H1 (cell line): ENCODE results near the gene EMC7. TPM values are rescaled to one million over a fixed set of nuclear protein-coding genes. Genes with fewer than 3 reads are reported as not detected.

Source experiments
- CTCF ChIA-PET: fragments of 300-600 bp; sonication (Branson Sonifier 250); formaldehyde crosslinking; loops from one replicate; lab custom pipeline; 2021; ENCODE audit not compliant: partially characterized antibody; lab: Charles Lee
- POLR2A ChIA-PET: fragments of 300-600 bp; sonication (Branson Sonifier 250); formaldehyde crosslinking; loops from one replicate; lab custom pipeline; 2021; ENCODE audit warnings: inconsistent platforms; ENCODE audit not compliant: partially characterized antibody; lab: Charles Lee
- DNase-seq, 2 experiments: peaks; one replicate each; pipeline versions ENCODE4 v3.0.0 to v3.0.0-alpha.2; 2010 to 2022; ENCODE audit warnings: low spot score in 2 of 2, low read depth in 1 of 2, mixed read lengths in 1 of 2
- FAIRE-seq: peaks from 2 replicates; lab custom pipeline; 2011; peaks lifted over from hg19 to GRCh38; lab: Jason Lieb, UNC
- H2AFZ ChIP-seq: 2 replicates; pipeline ENCODE4 v1.8.1; 2012; ENCODE audit warnings: low read length, inconsistent platforms
- H2AK5ac ChIP-seq: 2 replicates; pipeline ENCODE4 v1.6.1; 2013; ENCODE audit warnings: low read depth, low read length
- H2BK120ac ChIP-seq: replicated peaks from 2 replicates; pipeline ENCODE3; 2013; ENCODE audit warnings: low read depth, low read length, inconsistent platforms
- H2BK12ac ChIP-seq: 2 replicates; pipeline ENCODE4 v1.6.1; 2013; ENCODE audit warnings: low read depth, low read length
- H2BK15ac ChIP-seq: 2 replicates; pipeline ENCODE4 v1.6.1; 2013; ENCODE audit warnings: low read length
- H2BK20ac ChIP-seq: 2 replicates; pipeline ENCODE4 v1.6.1; 2013; ENCODE audit warnings: low read length
- H2BK5ac ChIP-seq: 2 replicates; pipeline ENCODE4 v1.6.1; 2013; ENCODE audit warnings: low read depth, low read length
- H3K14ac ChIP-seq: 2 replicates; pipeline ENCODE4 v1.6.1; 2013; ENCODE audit warnings: inconsistent platforms; ENCODE audit not compliant: insufficient read length
- H3K18ac ChIP-seq: 2 replicates; pipeline ENCODE4 v1.6.1; 2013; ENCODE audit warnings: low read length; ENCODE audit errors: extremely low read depth
- H3K23ac ChIP-seq: 2 replicates; pipeline ENCODE4 v1.6.1; 2013; ENCODE audit warnings: inconsistent platforms; ENCODE audit not compliant: insufficient read length
- H3K23me2 ChIP-seq: 2 replicates; pipeline ENCODE4 v1.6.1; 2013; ENCODE audit warnings: low read depth, low read length
- H3K27ac ChIP-seq: 2 replicates; pipeline ENCODE4 v1.6.1; 2011; ENCODE audit warnings: low read depth, low read length, inconsistent platforms
- H3K27me3 ChIP-seq, 4 experiments: replicated peaks in 1 of 4; 1 replicate in 1 of 4; 2 replicates in 3 of 4; pipeline versions ENCODE4 v1.6.1 to v1.8.1; 2011 to 2013; ENCODE audit warnings: low read length in 3 of 4, mild to moderate bottlenecking in 3 of 4, inconsistent platforms in 2 of 4, mixed read lengths in 2 of 4, moderate library complexity in 1 of 4; ENCODE audit not compliant: control insufficient read depth in 3 of 4, insufficient read depth in 3 of 4; ENCODE audit errors: extremely low read depth in 1 of 4
- H3K36me3 ChIP-seq, 4 experiments: 2 replicates each; pipeline versions ENCODE4 v1.6.1 to v1.8.1; 2011 to 2013; ENCODE audit warnings: mild to moderate bottlenecking in 4 of 4, low read length in 3 of 4, moderate library complexity in 2 of 4, control low read depth in 1 of 4, inconsistent platforms in 1 of 4; ENCODE audit not compliant: insufficient read depth in 4 of 4, control insufficient read depth in 2 of 4
- H3K4ac ChIP-seq: replicated peaks from 2 replicates; pipeline ENCODE3; 2013; ENCODE audit warnings: low read length, low read depth, mixed read lengths, inconsistent platforms; ENCODE audit not compliant: insufficient read length
- H3K4me1 ChIP-seq, 4 experiments: replicated peaks in 1 of 4; 1 replicate in 1 of 4; 2 replicates in 3 of 4; pipeline versions ENCODE4 v1.6.1 to v1.8.1; 2011 to 2013; ENCODE audit warnings: low read length in 3 of 4, inconsistent platforms in 2 of 4, mixed read lengths in 1 of 4; ENCODE audit not compliant: insufficient read depth in 4 of 4, control insufficient read depth in 3 of 4
- H3K4me2 ChIP-seq, 2 experiments: 2 replicates each; pipeline versions ENCODE4 v1.6.1 to v1.8.1; 2011 to 2013; ENCODE audit warnings: low read depth in 2 of 2, low read length in 2 of 2, control low read depth in 1 of 2, inconsistent platforms in 1 of 2, mild to moderate bottlenecking in 1 of 2; ENCODE audit not compliant: insufficient read depth in 1 of 2
- H3K4me3 ChIP-seq, 4 experiments: fragments of 200-600, 300-600 bp in 1 of 4; sonication (generic), shearing (Covaris generic), sonication (Bioruptor Twin) in 1 of 4; 2 replicates each; pipeline versions ENCODE4 v1.5.1 to v1.8.1; 2011 to 2016; ENCODE audit warnings: low read length in 4 of 4, low read depth in 3 of 4, control low read depth in 2 of 4, inconsistent platforms in 2 of 4, mild to moderate bottlenecking in 2 of 4, mixed read lengths in 1 of 4, moderate library complexity in 1 of 4; ENCODE audit not compliant: insufficient read depth in 2 of 4; ENCODE audit errors: extremely low read depth in 1 of 4
- H3K56ac ChIP-seq: replicated peaks from 2 replicates; pipeline ENCODE3; 2013; ENCODE audit warnings: low read depth, mild to moderate bottlenecking, mixed read lengths, low read length, inconsistent platforms; ENCODE audit not compliant: insufficient read length
- H3K79me1 ChIP-seq: 2 replicates; pipeline ENCODE4 v1.6.1; 2013; ENCODE audit warnings: low read depth, low read length, control low read depth
- H3K79me2 ChIP-seq, 2 experiments: 2 replicates each; pipeline versions ENCODE4 v1.6.1 to v1.8.1; 2012 to 2013; ENCODE audit warnings: low read length in 2 of 2, mild to moderate bottlenecking in 2 of 2, inconsistent platforms in 1 of 2; ENCODE audit not compliant: insufficient read depth in 2 of 2, control insufficient read depth in 1 of 2
- H3K9ac ChIP-seq, 4 experiments: replicated peaks in 1 of 4; 1 replicate in 1 of 4; 2 replicates in 3 of 4; pipeline versions ENCODE4 v1.6.1 to v1.8.1; 2011 to 2013; ENCODE audit warnings: low read depth in 3 of 4, low read length in 3 of 4, control low read depth in 2 of 4, mild to moderate bottlenecking in 2 of 4, moderate library complexity in 2 of 4, inconsistent platforms in 1 of 4; ENCODE audit errors: extremely low read depth in 1 of 4
- H3K9me3 ChIP-seq, 2 experiments: 2 replicates each; pipeline versions ENCODE4 v1.6.1 to v1.8.1; 2012 to 2013; ENCODE audit warnings: mild to moderate bottlenecking in 2 of 2, moderate library complexity in 2 of 2, control low read depth in 1 of 2, inconsistent platforms in 1 of 2, low read depth in 1 of 2, low read length in 1 of 2, mixed read lengths in 1 of 2; ENCODE audit not compliant: insufficient read depth in 2 of 2
- H4K20me1 ChIP-seq, 2 experiments: replicated peaks in 1 of 2; 2 replicates each; pipeline versions ENCODE3 to v1.8.1; 2011 to 2013; ENCODE audit warnings: inconsistent platforms in 2 of 2, low read length in 2 of 2, mild to moderate bottlenecking in 1 of 2; ENCODE audit not compliant: insufficient read depth in 2 of 2, control insufficient read depth in 1 of 2
- H4K5ac ChIP-seq: 2 replicates; pipeline ENCODE4 v1.6.1; 2013; ENCODE audit warnings: low read length, low read depth, mixed read lengths, inconsistent platforms; ENCODE audit not compliant: insufficient read length
- H4K8ac ChIP-seq: 2 replicates; pipeline ENCODE4 v1.8.0; 2013; ENCODE audit warnings: mild to moderate bottlenecking, moderate library complexity, low read length, inconsistent platforms; ENCODE audit not compliant: insufficient read depth; ENCODE audit errors: extremely low read depth
- H4K91ac ChIP-seq: replicated peaks from 2 replicates; pipeline ENCODE3; 2013; ENCODE audit warnings: low read length, mixed read lengths, inconsistent platforms; ENCODE audit not compliant: insufficient read length
- ATF3 ChIP-seq: IDR thresholded peaks from 2 replicates; pipeline ENCODE4 v1.6.1; 2011; ENCODE audit warnings: low read depth, mild to moderate bottlenecking, low read length; ENCODE audit not compliant: insufficient read depth
- CBX8 ChIP-seq: fragments of 300-800, 300-1000 bp; sonication (generic); IDR thresholded peaks from 2 replicates; pipeline ENCODE4 v1.7.1; 2016; ENCODE audit warnings: low read depth, low read length, borderline replicate concordance
- CEBPB ChIP-seq: IDR thresholded peaks from 2 replicates; pipeline ENCODE4 v1.6.1; 2012; ENCODE audit warnings: low read depth, low read length
- CREB1 ChIP-seq: IDR thresholded peaks from 2 replicates; pipeline ENCODE4 v1.6.1; 2012; ENCODE audit warnings: inconsistent platforms
- EP300 ChIP-seq, 2 experiments: IDR thresholded peaks; 1 replicate in 1 of 2; 2 replicates in 1 of 2; pipeline ENCODE4 v1.6.1; 2011 to 2012; ENCODE audit warnings: low read depth in 2 of 2, low read length in 2 of 2, mild to moderate bottlenecking in 2 of 2, borderline replicate concordance in 1 of 2, inconsistent platforms in 1 of 2, moderate library complexity in 1 of 2
- KDM5A ChIP-seq: fragments of 200-600 bp; IDR thresholded peaks from 2 replicates; pipeline ENCODE4 v1.7.1; 2012; ENCODE audit warnings: mild to moderate bottlenecking, low read length, inconsistent platforms, mixed read lengths
- PHF8 ChIP-seq: fragments of 200-600 bp; sonication (generic); conservative IDR thresholded peaks from 2 replicates; pipeline ENCODE4 v1.7.1; 2012; ENCODE audit warnings: low read depth, mild to moderate bottlenecking, inconsistent platforms, low read length, moderate library complexity
- POLR2A ChIP-seq, 2 experiments: IDR thresholded peaks; 1 replicate in 1 of 2; 2 replicates in 1 of 2; pipeline ENCODE4 v1.6.1; 2011; ENCODE audit warnings: low read depth in 2 of 2, low read length in 2 of 2, mild to moderate bottlenecking in 2 of 2; ENCODE audit errors: control extremely low read depth in 1 of 2
- POU5F1 ChIP-seq: IDR thresholded peaks from 2 replicates; pipeline ENCODE4 v1.6.1; 2011; ENCODE audit warnings: low read depth, mild to moderate bottlenecking, low read length, moderate library complexity
- SAP30 ChIP-seq: fragments of 300-600 bp; sonication (generic); IDR thresholded peaks from 2 replicates; pipeline ENCODE4 v1.7.1; 2012; ENCODE audit warnings: low read length, moderate library complexity, mild to moderate bottlenecking, inconsistent platforms; ENCODE audit not compliant: insufficient read depth, insufficient replicate concordance
- SIN3A ChIP-seq, 2 experiments: IDR thresholded peaks in 1 of 2; conservative IDR thresholded peaks in 1 of 2; 2 replicates each; pipeline ENCODE4 v1.6.1; 2011 to 2012; ENCODE audit warnings: low read length in 2 of 2, improper control_type of control experiment in 1 of 2, low read depth in 1 of 2, mild to moderate bottlenecking in 1 of 2
- SIX5 ChIP-seq: IDR thresholded peaks from 2 replicates; pipeline ENCODE4 v1.6.1; 2011; ENCODE audit warnings: mild to moderate bottlenecking, low read depth, low read length
- ZNF274 ChIP-seq: IDR thresholded peaks from 2 replicates; pipeline ENCODE4 v1.7.0; 2012; ENCODE audit warnings: low read length, borderline replicate concordance; ENCODE audit errors: extremely low read depth
- WGBS, 2 experiments: shearing (Covaris generic) in 1 of 2; methylation state at CpG; one replicate each; pipeline versions ENCODE4 v1.1.6 to v1.1.7; 2013 to 2015; ENCODE audit warnings: low lambda C conversion rate in 2 of 2, mixed read lengths in 2 of 2, inconsistent platforms in 1 of 2, low coverage in 1 of 2, missing lambda C conversion rate in 1 of 2; ENCODE audit not compliant: insufficient replicate concordance in 2 of 2, insufficient coverage in 1 of 2, insufficient read length in 1 of 2; ENCODE audit errors: extremely low coverage in 1 of 2, missing lambda C conversion rate in 1 of 2; 5-methylcytosine and 5-hydroxymethylcytosine counted together
- polyA plus RNA-seq, 7 experiments: library from polyadenylated mRNA; depleted of rRNA in 3 of 7; stranded (reverse) in 5 of 7; unstranded in 2 of 7; fragments of >200 nt in 5 of 7; fragments of 200-250 nt in 2 of 7; gene quantifications; 1 replicate in 5 of 7; 2 replicates in 1 of 7; 4 replicates in 1 of 7; pipeline versions ENCODE4 v1.2.1 to v1.2.3, GENCODE V29; 2011 to 2013; ENCODE audit warnings: missing spikeins in 2 of 7, mixed read lengths in 2 of 7
- total RNA-seq: library from RNA; stranded (reverse); fragmentation: NEBNext Ultra II Directional; extraction: Animal tissue kit (Norgen Biotek cat#: 25700); gene quantifications from 2 replicates; pipeline ENCODE4 v1.2.1, GENCODE V29; 2021

The EMC7 gene
- total and polyA plus RNA-seq, 2 of the 8 experiments (the other 6 are each of a cell fraction or from before 2014, with no cell fraction given): 29.0 to 39.0 TPM

GRCh38 chr15:34122771-34123183 is 21.1 kb upstream of the EMC7 start:
- H3K79me1 ChIP-seq: no peaks in the 10 kb centered on the region
- H3K23ac ChIP-seq: no peak overlapping the region
- no peak overlapping the region for H3K18ac ChIP-seq
- no peak overlapping the region for H3K9ac ChIP-seq
- no peaks in the 10 kb centered on the region for H4K20me1 ChIP-seq
- no peak overlapping the region for H2BK12ac ChIP-seq
- H4K8ac ChIP-seq: no peak overlapping the region
- no peak overlapping the region for H2BK120ac ChIP-seq
- DNase-seq: no peak
- no peak overlapping the region for H3K56ac ChIP-seq
- no peak overlapping the region for H2BK20ac ChIP-seq
- FAIRE-seq: no peak
- no peak overlapping the region for H2BK5ac ChIP-seq
- H3K4me1 ChIP-seq: no peaks in the 10 kb centered on the region
- no peaks in the 10 kb centered on the region for H3K27me3 ChIP-seq
- ChIA-PET POLR2A (interaction anchor here (1.3 kb wide), 1 partner anchor 10 kb away, joined by 7 read pairs; no protein-coding TSS in a partner anchor), CTCF (interaction anchor here (1.2 to 4.3 kb wide), 3 partner anchors 13 to 110 kb away, joined by 3 to 33 read pairs (median 3); no protein-coding TSS in a partner anchor)
- H4K91ac ChIP-seq: no peak overlapping the region
- no peak overlapping the region for H2BK15ac ChIP-seq
- H3K79me2 ChIP-seq: no peaks in the 10 kb centered on the region
- no peak overlapping the region for H2AFZ ChIP-seq
- no peak overlapping the region for H2AK5ac ChIP-seq
- H3K4me3 ChIP-seq: no peak overlapping the region
- H3K14ac ChIP-seq: no peak overlapping the region
- H4K5ac ChIP-seq: no peak overlapping the region
- WGBS, 2 experiments: 91% methylated on average over 6 of the region's 6 CpGs; no CpG with 5 or more reads in 1 of the 2 experiments
- H3K4me2 ChIP-seq: no peak overlapping the region
- no peaks in the 10 kb centered on the region for H3K36me3 ChIP-seq
- no peaks in the 10 kb centered on the region for H3K23me2 ChIP-seq
- no peaks in the 10 kb centered on the region for H3K9me3 ChIP-seq
- H3K27ac ChIP-seq: no peak overlapping the region
- no peak overlapping the region for H3K4ac ChIP-seq
- TF ChIP-seq CREB1 (no peak), EP300 (IDR thresholded peaks at IDR 0.05; ENCODE audit: borderline replicate concordance in 1 of 2, low read depth in 2 of 2, low read length in 2 of 2) (no peak), CBX8 (no peak), PHF8 (no peak), KDM5A (no peak), CEBPB (no peak), ATF3 (no peak), SAP30 (no peak), SIN3A (conservative IDR thresholded peaks at IDR 0.05 in 1 of 2, IDR thresholded peaks at IDR 0.05 in 1 of 2; ENCODE audit: low read depth in 1 of 2, low read length in 2 of 2) (no peak), POLR2A (IDR thresholded peaks at IDR 0.05; ENCODE audit: control extremely low read depth in 1 of 2, low read depth in 2 of 2, low read length in 2 of 2) (no peak), POU5F1 (no peak), ZNF274 (no peak), SIX5 (no peak)
